HFFc6 (cell line): Measurements from ENCODE around the gene PDX1. TPM values are rescaled to one million over a fixed set of nuclear protein-coding genes. Genes with fewer than 3 reads are reported as not detected.

Experiments
- DNase-seq: peaks from one replicate; pipeline ENCODE4 v3.0.0-alpha.2; 2018
- H3K27ac Mint-ChIP-seq: 2 replicates; pipeline ENCODE4 v1.8.0; 2020; ENCODE audit warnings: mild to moderate bottlenecking, mixed read lengths
- H3K27me3 Mint-ChIP-seq: 2 replicates; pipeline ENCODE4 v1.8.0; 2021; ENCODE audit warnings: mild to moderate bottlenecking, moderate library complexity, mixed read lengths; ENCODE audit not compliant: insufficient read depth
- H3K36me3 Mint-ChIP-seq: 2 replicates; pipeline ENCODE4 v1.8.0; 2021; ENCODE audit warnings: low read depth, mixed read lengths
- H3K4me1 Mint-ChIP-seq: 2 replicates; pipeline ENCODE4 v1.8.0; 2020; ENCODE audit warnings: low read depth, mixed read lengths
- H3K4me3 Mint-ChIP-seq: 2 replicates; pipeline ENCODE4 v1.8.0; 2020; ENCODE audit warnings: mild to moderate bottlenecking, moderate library complexity, mixed read lengths
- H3K9me3 Mint-ChIP-seq: 2 replicates; pipeline ENCODE4 v1.8.0; 2020; ENCODE audit warnings: mild to moderate bottlenecking, mixed read lengths
- total RNA-seq, 6 experiments: library from RNA; stranded (reverse); fragmentation: NEBNext Ultra II Directional; extraction: Animal tissue kit (Norgen Biotek cat#: 25700); gene quantifications; 2 replicates in 1 of 6; 3 replicates in 5 of 6; pipeline ENCODE4 v1.2.3, GENCODE V29; 2021
- TF ChIP-seq, protein P1 (sequence below): fragments of 200-600 bp; sonication (generic); IDR thresholded peaks from 2 replicates; pipeline ENCODE4 v1.5.0; 2021; ENCODE audit warnings: antibody characterized with exemption, mild to moderate bottlenecking

PDX1 gene
- total RNA-seq, 6 experiments from 2014 or later = not detected

GRCh38 chr13:27915301-27916207 is 4.2 kb upstream of the PDX1 start:
- H3K27ac Mint-ChIP-seq = no peak overlapping the region
- H3K4me3 Mint-ChIP-seq = no peak overlapping the region
- H3K9me3 Mint-ChIP-seq = no peaks in the 10 kb centered on the region
- peaks cover 51% of the 10 kb centered on the region for H3K27me3 Mint-ChIP-seq
- H3K4me1 Mint-ChIP-seq = peaks cover 1% of the 10 kb centered on the region
- TF ChIP-seq, protein P1, sequence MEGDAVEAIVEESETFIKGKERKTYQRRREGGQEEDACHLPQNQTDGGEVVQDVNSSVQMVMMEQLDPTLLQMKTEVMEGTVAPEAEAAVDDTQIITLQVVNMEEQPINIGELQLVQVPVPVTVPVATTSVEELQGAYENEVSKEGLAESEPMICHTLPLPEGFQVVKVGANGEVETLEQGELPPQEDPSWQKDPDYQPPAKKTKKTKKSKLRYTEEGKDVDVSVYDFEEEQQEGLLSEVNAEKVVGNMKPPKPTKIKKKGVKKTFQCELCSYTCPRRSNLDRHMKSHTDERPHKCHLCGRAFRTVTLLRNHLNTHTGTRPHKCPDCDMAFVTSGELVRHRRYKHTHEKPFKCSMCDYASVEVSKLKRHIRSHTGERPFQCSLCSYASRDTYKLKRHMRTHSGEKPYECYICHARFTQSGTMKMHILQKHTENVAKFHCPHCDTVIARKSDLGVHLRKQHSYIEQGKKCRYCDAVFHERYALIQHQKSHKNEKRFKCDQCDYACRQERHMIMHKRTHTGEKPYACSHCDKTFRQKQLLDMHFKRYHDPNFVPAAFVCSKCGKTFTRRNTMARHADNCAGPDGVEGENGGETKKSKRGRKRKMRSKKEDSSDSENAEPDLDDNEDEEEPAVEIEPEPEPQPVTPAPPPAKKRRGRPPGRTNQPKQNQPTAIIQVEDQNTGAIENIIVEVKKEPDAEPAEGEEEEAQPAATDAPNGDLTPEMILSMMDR = no peak
- H3K36me3 Mint-ChIP-seq = no peaks in the 10 kb centered on the region
- no peak for DNase-seq

- TF ChIP-seq, protein P1 = no peak
- H3K4me3 Mint-ChIP-seq = no peak overlapping the region
- H3K4me1 Mint-ChIP-seq = peaks cover 6% of the 10 kb centered on the region
- H3K27me3 Mint-ChIP-seq = peaks cover 57% of the 10 kb centered on the region
- H3K9me3 Mint-ChIP-seq = no peaks in the 10 kb centered on the region
- no peaks in the 10 kb centered on the region for H3K36me3 Mint-ChIP-seq
- no peak for DNase-seq
- H3K27ac Mint-ChIP-seq = no peak overlapping the region
Observed at GRCh38 chr13:27917121-27917947, 2.5 kb upstream of the PDX1 start.

- no peaks in the 10 kb centered on the region for H3K9me3 Mint-ChIP-seq
- TF ChIP-seq, protein P1 = no peak
- peaks cover 66% of the 10 kb centered on the region for H3K27me3 Mint-ChIP-seq
- no peak overlapping the region for H3K4me3 Mint-ChIP-seq
- H3K36me3 Mint-ChIP-seq = no peaks in the 10 kb centered on the region
- H3K4me1 Mint-ChIP-seq = peaks cover 6% of the 10 kb centered on the region
- no peak for DNase-seq
- H3K27ac Mint-ChIP-seq = no peak overlapping the region
Observed at GRCh38 chr13:27918041-27918917, 1.5 kb upstream of the PDX1 start.

DNA sequence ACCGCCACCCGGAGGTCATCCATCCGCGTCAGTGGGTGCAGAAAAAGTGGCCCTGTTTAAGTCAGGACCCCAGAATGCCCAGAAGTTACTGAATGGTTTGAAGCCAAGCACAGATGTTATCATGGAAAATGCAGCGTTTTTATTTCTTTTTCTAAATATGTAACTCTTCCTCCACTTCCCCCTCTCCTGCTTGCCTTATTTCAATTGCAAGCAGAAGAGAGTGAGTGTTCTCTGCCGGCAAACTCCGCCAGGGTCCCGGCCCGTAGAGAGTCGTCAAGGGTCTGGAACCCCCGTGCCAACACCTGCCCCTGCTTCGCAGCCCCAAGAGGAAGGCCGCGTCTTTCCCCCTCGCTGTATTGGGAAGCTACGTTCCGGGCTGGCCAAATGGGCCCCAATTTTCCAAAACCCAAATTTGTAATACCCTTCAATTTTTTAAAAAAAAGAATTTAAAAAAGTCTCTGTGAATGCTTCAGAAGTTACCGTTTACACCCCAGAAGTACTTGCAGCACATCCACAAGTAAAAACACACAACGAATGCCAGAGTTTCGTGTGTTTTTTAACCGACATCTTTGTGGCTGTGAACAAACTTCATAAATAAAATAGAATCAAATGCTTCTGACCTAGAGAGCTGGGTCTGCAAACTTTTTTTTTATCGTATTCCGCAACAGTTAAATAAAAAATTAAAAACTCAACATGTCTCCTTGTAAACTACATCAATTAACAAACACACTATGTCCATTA is 712 bp upstream of the PDX1 start:
- Mint-ChIP-seq H3K27me3 (peaks cover 74% of the 10 kb centered on the region), H3K4me3 (no peak overlapping the region), H3K36me3 (no peaks in the 10 kb centered on the region), H3K9me3 (no peaks in the 10 kb centered on the region), H3K27ac (no peak overlapping the region), H3K4me1 (peaks cover 6% of the 10 kb centered on the region)
- TF ChIP-seq, protein P1 = no peak
- no peak for DNase-seq

DNA sequence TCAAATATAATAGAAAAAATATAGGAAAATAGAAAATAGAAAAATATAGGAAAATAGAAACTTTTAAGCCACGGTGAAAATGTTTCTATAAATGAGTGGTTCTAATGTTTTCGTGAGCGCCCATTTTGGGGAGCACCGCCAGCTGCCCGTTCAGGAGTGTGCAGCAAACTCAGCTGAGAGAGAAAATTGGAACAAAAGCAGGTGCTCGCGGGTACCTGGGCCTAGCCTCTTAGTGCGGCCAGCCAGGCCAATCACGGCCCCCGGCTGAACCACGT is 204 bp upstream of the PDX1 start:
- H3K27me3 Mint-ChIP-seq = peaks cover 77% of the 10 kb centered on the region

More for the DNA sequence above, 204 bp upstream of the PDX1 start:
- Mint-ChIP-seq H3K4me3 (no peak overlapping the region), H3K36me3 (no peaks in the 10 kb centered on the region), H3K4me1 (peaks cover 6% of the 10 kb centered on the region), H3K9me3 (no peaks in the 10 kb centered on the region), H3K27ac (no peak overlapping the region)
- DNase-seq = no peak
- TF ChIP-seq, protein P1 = no peak
